HL-60 (cell line): ENCODE data around the gene GNG4.

Experiments
- CTCF ChIP-seq: IDR thresholded peaks from one replicate; pipeline ENCODE4 v1.5.1; 2011; ENCODE audit warnings: low read length, control low read depth, inconsistent platforms; ENCODE audit not compliant: insufficient read depth
- REST ChIP-seq: IDR thresholded peaks from 2 replicates; pipeline ENCODE4 v1.6.1; 2012; ENCODE audit warnings: low read depth; ENCODE audit not compliant: insufficient replicate concordance
- SPI1 ChIP-seq: IDR thresholded peaks from 2 replicates; pipeline ENCODE4 v1.6.1; 2012; ENCODE audit warnings: low read depth, mild to moderate bottlenecking, borderline replicate concordance

GRCh38 chr1:235697508-235697907 is 47.9 kb upstream of the GNG4 start:
- TF ChIP-seq CTCF (no peak), REST (no peak), SPI1 (no peak)
